ENCODE measurements around the gene HSF4.

DNA sequence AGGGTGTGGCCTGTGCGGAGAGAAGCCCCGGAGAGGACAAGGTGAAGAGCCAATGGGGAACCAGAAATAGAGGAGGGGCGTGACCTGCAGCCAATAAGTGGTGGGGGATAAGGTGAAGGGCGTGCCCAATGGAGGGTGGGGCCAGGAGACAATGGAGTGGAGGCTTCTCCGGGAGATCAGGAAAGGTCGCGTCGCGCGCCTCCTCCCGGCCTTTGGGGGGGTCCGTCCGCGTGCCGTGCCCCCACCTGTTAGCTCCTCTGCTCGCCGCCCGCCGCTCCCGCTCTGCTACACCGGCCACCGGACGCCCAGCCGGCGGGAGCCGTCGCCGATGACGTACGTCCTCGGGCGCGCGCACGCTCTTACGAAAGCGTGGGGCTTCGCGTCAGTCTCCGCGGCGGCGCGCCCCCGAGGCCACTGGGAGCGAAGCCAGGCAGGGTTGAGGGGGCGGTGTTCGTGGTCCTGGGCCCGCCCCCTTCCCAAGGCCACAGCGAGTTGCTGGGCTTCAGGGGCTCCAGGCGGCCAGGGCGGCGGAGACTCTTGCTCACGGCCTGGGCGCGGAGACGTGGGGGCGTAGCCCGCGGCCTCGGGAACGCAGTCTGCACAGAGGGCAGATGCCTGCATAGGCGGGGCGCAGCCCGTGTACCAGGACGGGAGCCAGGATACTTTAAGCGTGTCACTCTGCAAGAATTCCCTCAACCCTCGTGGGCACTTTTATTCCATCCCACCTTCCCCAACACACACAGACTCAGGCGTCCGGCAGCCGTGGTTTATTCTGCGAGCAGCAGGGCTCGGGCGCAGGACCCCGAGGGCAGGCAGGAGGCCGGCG is 19.3 kb downstream of the HSF4 start, which contains the start of gene MATCAP1:
- TF ChIP-seq, protein P1, sequence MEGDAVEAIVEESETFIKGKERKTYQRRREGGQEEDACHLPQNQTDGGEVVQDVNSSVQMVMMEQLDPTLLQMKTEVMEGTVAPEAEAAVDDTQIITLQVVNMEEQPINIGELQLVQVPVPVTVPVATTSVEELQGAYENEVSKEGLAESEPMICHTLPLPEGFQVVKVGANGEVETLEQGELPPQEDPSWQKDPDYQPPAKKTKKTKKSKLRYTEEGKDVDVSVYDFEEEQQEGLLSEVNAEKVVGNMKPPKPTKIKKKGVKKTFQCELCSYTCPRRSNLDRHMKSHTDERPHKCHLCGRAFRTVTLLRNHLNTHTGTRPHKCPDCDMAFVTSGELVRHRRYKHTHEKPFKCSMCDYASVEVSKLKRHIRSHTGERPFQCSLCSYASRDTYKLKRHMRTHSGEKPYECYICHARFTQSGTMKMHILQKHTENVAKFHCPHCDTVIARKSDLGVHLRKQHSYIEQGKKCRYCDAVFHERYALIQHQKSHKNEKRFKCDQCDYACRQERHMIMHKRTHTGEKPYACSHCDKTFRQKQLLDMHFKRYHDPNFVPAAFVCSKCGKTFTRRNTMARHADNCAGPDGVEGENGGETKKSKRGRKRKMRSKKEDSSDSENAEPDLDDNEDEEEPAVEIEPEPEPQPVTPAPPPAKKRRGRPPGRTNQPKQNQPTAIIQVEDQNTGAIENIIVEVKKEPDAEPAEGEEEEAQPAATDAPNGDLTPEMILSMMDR (IDR thresholded peaks at IDR 0.05 in 4 of 5, conservative IDR thresholded peaks at IDR 0.05 in 1 of 5) = no peak
- TF ChIP-seq POLR2A (IDR thresholded peaks at IDR 0.05) = peak; percentile 61 to 63

All from gastrocnemius medialis (tissue), 4 donors.